K562 (cell line): ENCODE measurements around the gene ARL6IP6. TPM values are rescaled to one million over a fixed set of nuclear protein-coding genes. Genes with fewer than 3 reads are reported as not detected.

ENCODE experiments used
- DACH1 ChIP-seq: fragments of 450-650 bp; IDR thresholded peaks from 2 replicates; pipeline ENCODE4 v1.6.1; 2018; ENCODE audit not compliant: partially characterized antibody
- ETV5 ChIP-seq: sonication (generic); formaldehyde crosslinking; IDR thresholded peaks from 2 replicates; pipeline ENCODE4 v1.4.0; 2020; ENCODE audit warnings: low read depth, mild to moderate bottlenecking, missing genetic modification reagents
- ETV6 ChIP-seq, 3 experiments: fragments of 150-350 bp in 1 of 3; sonication (generic) in 1 of 3; formaldehyde crosslinking in 1 of 3; IDR thresholded peaks; 2 replicates each; pipeline versions ENCODE4 v1.6.1 to v1.8.0; 2014 to 2022; ENCODE audit warnings: borderline replicate concordance in 2 of 3, low read depth in 2 of 3, antibody characterized with exemption in 1 of 3, low read length in 1 of 3, mild to moderate bottlenecking in 1 of 3, missing genetic modification reagents in 1 of 3
- STAT5A ChIP-seq: IDR thresholded peaks from 2 replicates; pipeline ENCODE4 v1.6.1; 2012; ENCODE audit warnings: low read length, inconsistent platforms, borderline replicate concordance
- YY1 ChIP-seq, 3 experiments: IDR thresholded peaks; 2 replicates each; pipeline ENCODE4 v1.6.1; 2011; ENCODE audit warnings: low read length in 2 of 3, mild to moderate bottlenecking in 2 of 3, moderate library complexity in 2 of 3, borderline replicate concordance in 1 of 3, control low read depth in 1 of 3, low read depth in 1 of 3; ENCODE audit not compliant: insufficient read depth in 3 of 3, insufficient replicate concordance in 2 of 3, control insufficient read depth in 1 of 3, insufficient read length in 1 of 3; ENCODE audit errors: extremely low read depth in 1 of 3
- ZSCAN32 ChIP-seq: fragments of 450-650 bp; formaldehyde crosslinking; IDR thresholded peaks from 2 replicates; pipeline ENCODE4 v1.4.0; 2020; ENCODE audit warnings: mild to moderate bottlenecking, moderate library complexity
- polyA plus RNA-seq, 8 experiments: library from polyadenylated mRNA; depleted of rRNA in 4 of 8; stranded (reverse) in 5 of 8; unstranded in 3 of 8; fragments of >200 nt; fragmentation: Nextera tagmentation in 2 of 8; fragmentation: Illumina TruSeq in 1 of 8; extraction: Ambion mirVana in 2 of 8; extraction: Trizol in 1 of 8; gene quantifications; 2 replicates each; pipeline versions ENCODE4 v1.2.1 to v1.2.3, GENCODE V29; 2011 to 2014; ENCODE audit warnings: inconsistent platforms in 1 of 8, missing spikeins in 1 of 8
- total RNA-seq, 7 experiments: library from RNA; depleted of rRNA in 6 of 7; stranded (reverse); fragments of >200 nt in 6 of 7; fragmentation: Illumina TruSeq in 2 of 7; extraction: Trizol in 2 of 7; gene quantifications; 2 replicates each; pipeline versions ENCODE4 v1.2.1 to v1.2.3, GENCODE V29; 2011 to 2021; ENCODE audit warnings: low replicate concordance in 1 of 7
- TF ChIP-seq, protein P1 (sequence below): fragments of 450-650 bp; formaldehyde crosslinking; IDR thresholded peaks from 2 replicates; pipeline ENCODE4 v1.4.0; 2022; ENCODE audit warnings: missing genetic modification characterization
- TF ChIP-seq, protein P2 (sequence below): IDR thresholded peaks from 2 replicates; pipeline ENCODE4 v1.6.1; 2011; ENCODE audit not compliant: insufficient read length; ENCODE audit errors: extremely low read depth
- TF ChIP-seq, protein P3 (sequence below), 2 experiments: IDR thresholded peaks; 2 replicates each; pipeline ENCODE4 v1.6.1; 2012; ENCODE audit warnings: improper control_type of control experiment in 2 of 2, low read depth in 2 of 2, low read length in 2 of 2, borderline replicate concordance in 1 of 2
- TF ChIP-seq, protein P4 (sequence below), 2 experiments: IDR thresholded peaks; 2 replicates each; pipeline ENCODE4 v1.6.1; 2011; ENCODE audit warnings: borderline replicate concordance in 1 of 2, control low read depth in 1 of 2, low read depth in 1 of 2, low read length in 1 of 2, mild to moderate bottlenecking in 1 of 2, mixed read lengths in 1 of 2, moderate library complexity in 1 of 2; ENCODE audit not compliant: insufficient read depth in 1 of 2, insufficient read length in 1 of 2, poor library complexity in 1 of 2, severe bottlenecking in 1 of 2; ENCODE audit errors: extremely low read depth in 1 of 2

The ARL6IP6 gene
- total and polyA plus RNA-seq, 9 of the 15 experiments (the other 6 are each of a cell fraction or from before 2014, with no cell fraction given), result 19.2 to 98.5 (median 36.2) TPM

DNA sequence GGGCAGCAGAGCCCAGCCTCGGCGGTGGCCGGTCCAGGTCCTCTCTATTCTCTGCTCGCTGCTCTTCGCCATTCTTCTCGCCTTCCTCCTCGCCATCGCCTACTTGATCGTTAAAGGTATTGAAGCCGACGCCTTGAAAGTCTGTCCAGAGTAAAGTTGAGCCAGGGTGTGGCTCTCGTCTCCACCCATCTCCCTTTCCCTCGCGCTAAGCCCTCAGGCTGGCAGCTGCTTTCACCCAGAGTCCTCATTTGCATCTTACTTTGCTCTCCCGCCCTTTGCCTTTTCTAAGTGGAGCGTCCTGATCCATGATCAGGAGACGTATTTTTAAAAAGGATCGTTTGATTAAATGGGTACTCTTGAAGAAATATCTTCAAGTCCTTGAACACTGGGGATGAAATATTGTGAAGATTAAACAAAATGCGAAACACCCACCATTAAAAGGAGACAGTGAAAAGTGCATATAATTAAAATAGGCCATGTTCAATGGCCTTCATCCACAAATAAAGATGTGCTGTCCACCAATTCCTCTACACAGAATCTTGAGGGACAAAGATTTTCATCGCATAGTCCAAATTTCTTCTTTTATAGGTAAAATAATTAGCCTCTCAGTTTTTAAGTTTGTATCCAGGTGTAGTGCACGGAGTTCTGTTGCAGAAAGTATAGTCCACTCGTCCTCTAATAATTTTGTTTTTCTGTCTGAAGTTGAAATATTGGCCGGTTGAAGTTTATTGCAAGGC is 657 bp downstream of the ARL6IP6 start (continued):
- TF ChIP-seq, protein P1, sequence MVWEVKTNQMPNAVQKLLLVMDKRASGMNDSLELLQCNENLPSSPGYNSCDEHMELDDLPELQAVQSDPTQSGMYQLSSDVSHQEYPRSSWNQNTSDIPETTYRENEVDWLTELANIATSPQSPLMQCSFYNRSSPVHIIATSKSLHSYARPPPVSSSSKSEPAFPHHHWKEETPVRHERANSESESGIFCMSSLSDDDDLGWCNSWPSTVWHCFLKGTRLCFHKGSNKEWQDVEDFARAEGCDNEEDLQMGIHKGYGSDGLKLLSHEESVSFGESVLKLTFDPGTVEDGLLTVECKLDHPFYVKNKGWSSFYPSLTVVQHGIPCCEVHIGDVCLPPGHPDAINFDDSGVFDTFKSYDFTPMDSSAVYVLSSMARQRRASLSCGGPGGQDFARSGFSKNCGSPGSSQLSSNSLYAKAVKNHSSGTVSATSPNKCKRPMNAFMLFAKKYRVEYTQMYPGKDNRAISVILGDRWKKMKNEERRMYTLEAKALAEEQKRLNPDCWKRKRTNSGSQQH (CRISPR knock-in tag), result 0 out of 2 replicates have a peak, but pooled peaks have one; percentile 1
- TF ChIP-seq, protein P2, sequence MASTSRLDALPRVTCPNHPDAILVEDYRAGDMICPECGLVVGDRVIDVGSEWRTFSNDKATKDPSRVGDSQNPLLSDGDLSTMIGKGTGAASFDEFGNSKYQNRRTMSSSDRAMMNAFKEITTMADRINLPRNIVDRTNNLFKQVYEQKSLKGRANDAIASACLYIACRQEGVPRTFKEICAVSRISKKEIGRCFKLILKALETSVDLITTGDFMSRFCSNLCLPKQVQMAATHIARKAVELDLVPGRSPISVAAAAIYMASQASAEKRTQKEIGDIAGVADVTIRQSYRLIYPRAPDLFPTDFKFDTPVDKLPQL, result no peak
- TF ChIP-seq YY1 (IDR thresholded peaks at IDR 0.05; ENCODE audit: borderline replicate concordance in 1 of 3, control insufficient read depth in 1 of 3, extremely low read depth in 1 of 3, insufficient read depth in 3 of 3, insufficient read length in 1 of 3, insufficient replicate concordance in 2 of 3, low read depth in 1 of 3, low read length in 2 of 3) (no peak), STAT5A (no peak), ETV5 (CRISPR knock-in tag) (0 out of 2 replicates have a peak, but pooled peaks have one; percentile 7), ETV6 (IDR thresholded peaks at IDR 0.05; ENCODE audit: borderline replicate concordance in 1 of 2, low read depth in 2 of 2, low read length in 1 of 2) (no peak), ETV6 (CRISPR knock-in tag; IDR thresholded peaks at IDR 0.05; ENCODE audit: borderline replicate concordance) (no peak), DACH1 (no peak), ZSCAN32 (no peak)
- TF ChIP-seq, protein P3, sequence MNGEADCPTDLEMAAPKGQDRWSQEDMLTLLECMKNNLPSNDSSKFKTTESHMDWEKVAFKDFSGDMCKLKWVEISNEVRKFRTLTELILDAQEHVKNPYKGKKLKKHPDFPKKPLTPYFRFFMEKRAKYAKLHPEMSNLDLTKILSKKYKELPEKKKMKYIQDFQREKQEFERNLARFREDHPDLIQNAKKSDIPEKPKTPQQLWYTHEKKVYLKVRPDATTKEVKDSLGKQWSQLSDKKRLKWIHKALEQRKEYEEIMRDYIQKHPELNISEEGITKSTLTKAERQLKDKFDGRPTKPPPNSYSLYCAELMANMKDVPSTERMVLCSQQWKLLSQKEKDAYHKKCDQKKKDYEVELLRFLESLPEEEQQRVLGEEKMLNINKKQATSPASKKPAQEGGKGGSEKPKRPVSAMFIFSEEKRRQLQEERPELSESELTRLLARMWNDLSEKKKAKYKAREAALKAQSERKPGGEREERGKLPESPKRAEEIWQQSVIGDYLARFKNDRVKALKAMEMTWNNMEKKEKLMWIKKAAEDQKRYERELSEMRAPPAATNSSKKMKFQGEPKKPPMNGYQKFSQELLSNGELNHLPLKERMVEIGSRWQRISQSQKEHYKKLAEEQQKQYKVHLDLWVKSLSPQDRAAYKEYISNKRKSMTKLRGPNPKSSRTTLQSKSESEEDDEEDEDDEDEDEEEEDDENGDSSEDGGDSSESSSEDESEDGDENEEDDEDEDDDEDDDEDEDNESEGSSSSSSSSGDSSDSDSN (IDR thresholded peaks at IDR 0.05; ENCODE audit: borderline replicate concordance in 1 of 2, low read depth in 2 of 2, low read length in 2 of 2), result no peak
- TF ChIP-seq, protein P4, sequence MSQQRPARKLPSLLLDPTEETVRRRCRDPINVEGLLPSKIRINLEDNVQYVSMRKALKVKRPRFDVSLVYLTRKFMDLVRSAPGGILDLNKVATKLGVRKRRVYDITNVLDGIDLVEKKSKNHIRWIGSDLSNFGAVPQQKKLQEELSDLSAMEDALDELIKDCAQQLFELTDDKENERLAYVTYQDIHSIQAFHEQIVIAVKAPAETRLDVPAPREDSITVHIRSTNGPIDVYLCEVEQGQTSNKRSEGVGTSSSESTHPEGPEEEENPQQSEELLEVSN (IDR thresholded peaks at IDR 0.05; ENCODE audit: borderline replicate concordance in 1 of 2, extremely low read depth in 1 of 2, insufficient read depth in 1 of 2, insufficient read length in 1 of 2, low read depth in 1 of 2, low read length in 1 of 2, poor library complexity in 1 of 2, severe bottlenecking in 1 of 2), result peak in 1 of 2 experiments; percentile 73
